IMR-90 (cell line): ENCODE data around the gene FAM3D. TPM values are rescaled to one million over a fixed set of nuclear protein-coding genes. Genes with fewer than 3 reads are reported as not detected.

ENCODE experiments used
- ATAC-seq: fragments of 200-7000 bp; cut with Tn5 transposase; 2 replicates; pipeline ENCODE4 v1.9.1; 2020; ENCODE audit warnings: low read depth, mild to moderate bottlenecking, moderate library complexity
- BruUV-seq: library from RNA; stranded (reverse); fragments of 400-500 nt; replicated peaks from 2 replicates; lab custom pipeline; 2021; lab: Mats Ljungman, UMichigan
- CTCF ChIA-PET: fragments of 300-600 bp; formaldehyde crosslinking; extraction: SDS; loops from one replicate; lab custom pipeline; 2021; ENCODE audit warnings: antibody characterized with exemption; lab: Yijun Ruan, JAX
- POLR2A ChIA-PET: fragments of 300-600 bp; sonication (Branson Sonifier 250); formaldehyde crosslinking; loops from one replicate; lab custom pipeline; 2022; ENCODE audit warnings: antibody characterized with exemption; ENCODE audit not compliant: unreplicated experiment; lab: Charles Lee
- DNase-seq: peaks from one replicate; pipeline ENCODE4 v3.0.0; 2013
- H2AFZ ChIP-seq: replicated peaks from 2 replicates; pipeline ENCODE3; 2013; ENCODE audit warnings: low read length, mild to moderate bottlenecking; ENCODE audit not compliant: poor library complexity
- H2AK5ac ChIP-seq: 2 replicates; pipeline ENCODE4 v1.6.1; 2013; ENCODE audit warnings: low read depth, low read length, inconsistent platforms
- H2AK9ac ChIP-seq: replicated peaks from 2 replicates; pipeline ENCODE3; 2013; ENCODE audit warnings: mild to moderate bottlenecking, low read depth, low read length, moderate library complexity; ENCODE audit not compliant: poor library complexity
- H2BK120ac ChIP-seq: 2 replicates; pipeline ENCODE4 v1.6.1; 2013; ENCODE audit warnings: low read depth, low read length, inconsistent platforms
- H2BK15ac ChIP-seq: 3 replicates; pipeline ENCODE4 v1.6.1; 2013; ENCODE audit warnings: low read depth, low read length, inconsistent platforms
- H2BK20ac ChIP-seq: 2 replicates; pipeline ENCODE4 v1.6.1; 2013; ENCODE audit warnings: low read depth, mild to moderate bottlenecking, inconsistent platforms, low read length, moderate library complexity
- H2BK5ac ChIP-seq: 2 replicates; pipeline ENCODE4 v1.6.1; 2013; ENCODE audit warnings: mild to moderate bottlenecking, low read depth, low read length, inconsistent platforms; ENCODE audit not compliant: poor library complexity, severe bottlenecking
- H3K14ac ChIP-seq: replicated peaks from 2 replicates; pipeline ENCODE4 v1.6.1; 2013; ENCODE audit warnings: low read depth, low read length, inconsistent platforms
- H3K18ac ChIP-seq: 2 replicates; pipeline ENCODE4 v1.6.1; 2013; ENCODE audit warnings: low read depth, low read length, control low read depth
- H3K23ac ChIP-seq: 2 replicates; pipeline ENCODE4 v1.6.1; 2013; ENCODE audit warnings: low read depth, low read length, inconsistent platforms
- H3K27ac ChIP-seq: 2 replicates; pipeline ENCODE4 v1.5.1; 2013; ENCODE audit warnings: mild to moderate bottlenecking, control low read depth, low read length; ENCODE audit not compliant: insufficient read depth
- H3K27me3 ChIP-seq: 2 replicates; pipeline ENCODE4 v1.6.1; 2013; ENCODE audit warnings: low read length; ENCODE audit not compliant: control insufficient read depth, insufficient read depth
- H3K36me3 ChIP-seq: 2 replicates; pipeline ENCODE4 v1.6.1; 2013; ENCODE audit warnings: low read length, mixed read lengths; ENCODE audit not compliant: control insufficient read depth, insufficient read depth
- H3K4ac ChIP-seq: 2 replicates; pipeline ENCODE4 v1.6.1; 2013; ENCODE audit warnings: low read depth, low read length, inconsistent platforms
- H3K4me1 ChIP-seq: 2 replicates; pipeline ENCODE4 v1.6.1; 2013; ENCODE audit warnings: low read length, mixed read lengths; ENCODE audit not compliant: control insufficient read depth, insufficient read depth
- H3K4me2 ChIP-seq: 2 replicates; pipeline ENCODE4 v1.6.1; 2013; ENCODE audit warnings: low read depth, mild to moderate bottlenecking, control low read depth, low read length, moderate library complexity
- H3K4me3 ChIP-seq: 2 replicates; pipeline ENCODE4 v1.5.1; 2013; ENCODE audit warnings: low read depth, mild to moderate bottlenecking, control low read depth, low read length, moderate library complexity; ENCODE audit not compliant: insufficient read depth
- H3K56ac ChIP-seq: 2 replicates; pipeline ENCODE4 v1.6.1; 2013; ENCODE audit warnings: low read length, inconsistent platforms; ENCODE audit not compliant: insufficient read depth; ENCODE audit errors: extremely low read depth
- H3K79me1 ChIP-seq, 2 experiments: 2 replicates each; pipeline ENCODE4 v1.6.1; 2013; ENCODE audit warnings: low read length in 2 of 2, inconsistent platforms in 1 of 2, low read depth in 1 of 2
- H3K9ac ChIP-seq: 2 replicates; pipeline ENCODE4 v1.6.1; 2013; ENCODE audit warnings: low read depth, low read length, control low read depth
- H3K9me1 ChIP-seq: 2 replicates; pipeline ENCODE4 v1.6.1; 2013; ENCODE audit warnings: low read length, inconsistent platforms; ENCODE audit not compliant: insufficient read depth
- H3K9me3 ChIP-seq: 2 replicates; pipeline ENCODE4 v1.6.1; 2013; ENCODE audit warnings: low read length; ENCODE audit not compliant: control insufficient read depth, insufficient read depth
- H4K20me1 ChIP-seq: 2 replicates; pipeline ENCODE4 v1.6.1; 2013; ENCODE audit warnings: low read length, inconsistent platforms; ENCODE audit not compliant: insufficient read depth
- H4K5ac ChIP-seq: 2 replicates; pipeline ENCODE4 v1.6.1; 2013; ENCODE audit warnings: mild to moderate bottlenecking, low read depth, low read length, control low read depth
- H4K8ac ChIP-seq, 2 experiments: 2 replicates each; pipeline ENCODE4 v1.6.1; 2013; ENCODE audit warnings: low read depth in 2 of 2, low read length in 2 of 2, control low read depth in 1 of 2, inconsistent platforms in 1 of 2
- H4K91ac ChIP-seq: 2 replicates; pipeline ENCODE4 v1.6.1; 2013; ENCODE audit warnings: low read depth, low read length, inconsistent platforms; ENCODE audit not compliant: insufficient read depth
- MAZ ChIP-seq: IDR thresholded peaks from 2 replicates; pipeline ENCODE4 v1.6.1; 2012; ENCODE audit warnings: low read depth, mild to moderate bottlenecking, low read length, improper control_type of control experiment, moderate library complexity, borderline replicate concordance
- RFX5 ChIP-seq: IDR thresholded peaks from 2 replicates; pipeline ENCODE4 v1.8.0; 2012; ENCODE audit warnings: low read depth, mild to moderate bottlenecking, low read length, moderate library complexity
- SMC3 ChIP-seq: fragments of 150-350 bp; IDR thresholded peaks from 2 replicates; pipeline ENCODE4 v1.6.1; 2016; ENCODE audit warnings: low read depth, mild to moderate bottlenecking, antibody characterized with exemption, low read length, moderate library complexity
- WGBS, 2 experiments: methylation state at CpG; one replicate each; pipeline versions ENCODE4 v1.1.5 to v1.1.7; 2013; ENCODE audit warnings: missing lambda C conversion rate in 2 of 2; ENCODE audit not compliant: insufficient read length in 1 of 2; ENCODE audit errors: extremely low coverage in 2 of 2; 5-methylcytosine and 5-hydroxymethylcytosine counted together
- dilution Hi-C: fragments of 300-500 bp; cut with HindIII; formaldehyde crosslinking; loops from one replicate; pipeline ENCODE4 v1.14.3; 2018; ENCODE audit warnings: low sequenced_read_pairs; ENCODE audit not compliant: unreplicated experiment
- in situ Hi-C: fragments of 300-500 bp; cut with MboI; formaldehyde crosslinking; loops from 3 replicates; pipeline ENCODE4 v1.14.3; 2019; ENCODE audit warnings: low sequenced_read_pairs, inconsistent platforms, mixed read lengths
- intact Hi-C: fragments of 100-400 bp; cut with micrococcal nuclease; formaldehyde crosslinking; loops from 2 replicates; pipeline ENCODE4 v1.10.0; 2022
- polyA plus RNA-seq, 3 experiments: library from polyadenylated mRNA; depleted of rRNA; stranded (reverse); fragments of >200 nt; gene quantifications; 2 replicates each; pipeline ENCODE4 v1.2.3, GENCODE V29; 2012; ENCODE audit warnings: low replicate concordance in 1 of 3
- total RNA-seq: library from RNA; depleted of rRNA; stranded (reverse); fragments of >200 nt; gene quantifications from 2 replicates; pipeline ENCODE4 v1.2.3, GENCODE V29; 2012
- TF ChIP-seq, protein P1 (sequence below): fragments of 150-350 bp; IDR thresholded peaks from 2 replicates; pipeline ENCODE4 v1.6.1; 2017; ENCODE audit warnings: mild to moderate bottlenecking, antibody characterized with exemption, low read length, low read depth
- TF ChIP-seq, protein P2 (sequence below): conservative IDR thresholded peaks from 2 replicates; pipeline ENCODE4 v1.5.1; 2012; ENCODE audit warnings: mild to moderate bottlenecking, low read depth, low read length, improper control_type of control experiment

The FAM3D gene
- total and polyA plus RNA-seq, 2 of the 4 experiments (the other 2 are of a cell fraction) = not detected

- Histone ChIP-seq H4K20me1 (no peaks in the 10 kb centered on the region), H3K4ac (no peak overlapping the region), H2BK15ac (no peak overlapping the region), H3K27me3 (no peaks in the 10 kb centered on the region), H3K23ac (no peak overlapping the region), H3K79me1 (no peaks in the 10 kb centered on the region), H3K4me1 (peaks cover 23% of the 10 kb centered on the region), H3K18ac (no peak overlapping the region), H2AK9ac (no peak overlapping the region), H3K56ac (no peak overlapping the region), H2BK5ac (no peak overlapping the region), H2AK5ac (no peak overlapping the region), H3K14ac (no peak overlapping the region), H2AFZ (no peak overlapping the region), H3K36me3 (no peaks in the 10 kb centered on the region), H2BK120ac (no peak overlapping the region), H3K9me3 (no peaks in the 10 kb centered on the region), H3K9me1 (peaks cover 11% of the 10 kb centered on the region; the same call in 1 of the 2 replicates), H2BK20ac (no peak overlapping the region), H3K4me3 (no peak overlapping the region), H3K4me2 (no peak overlapping the region), H4K91ac (no peak overlapping the region), H3K27ac (no peak overlapping the region), H4K5ac (no peak overlapping the region), H3K9ac (no peak overlapping the region), H4K8ac (no peak overlapping the region)
- ATAC-seq = no peak
- CTCF ChIA-PET = interaction anchor here (5.7 kb wide), 1 partner anchor 62 kb away, joined by 69 read pairs; no protein-coding TSS in a partner anchor
- BruUV-seq = no TSS peak
- in situ Hi-C loops = loop anchor here (25.0 kb wide), 1 partner anchor 1181 kb away; no protein-coding TSS in a partner anchor
- TF ChIP-seq, protein P1, sequence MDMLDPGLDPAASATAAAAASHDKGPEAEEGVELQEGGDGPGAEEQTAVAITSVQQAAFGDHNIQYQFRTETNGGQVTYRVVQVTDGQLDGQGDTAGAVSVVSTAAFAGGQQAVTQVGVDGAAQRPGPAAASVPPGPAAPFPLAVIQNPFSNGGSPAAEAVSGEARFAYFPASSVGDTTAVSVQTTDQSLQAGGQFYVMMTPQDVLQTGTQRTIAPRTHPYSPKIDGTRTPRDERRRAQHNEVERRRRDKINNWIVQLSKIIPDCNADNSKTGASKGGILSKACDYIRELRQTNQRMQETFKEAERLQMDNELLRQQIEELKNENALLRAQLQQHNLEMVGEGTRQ = no peak
- TF ChIP-seq, protein P2, sequence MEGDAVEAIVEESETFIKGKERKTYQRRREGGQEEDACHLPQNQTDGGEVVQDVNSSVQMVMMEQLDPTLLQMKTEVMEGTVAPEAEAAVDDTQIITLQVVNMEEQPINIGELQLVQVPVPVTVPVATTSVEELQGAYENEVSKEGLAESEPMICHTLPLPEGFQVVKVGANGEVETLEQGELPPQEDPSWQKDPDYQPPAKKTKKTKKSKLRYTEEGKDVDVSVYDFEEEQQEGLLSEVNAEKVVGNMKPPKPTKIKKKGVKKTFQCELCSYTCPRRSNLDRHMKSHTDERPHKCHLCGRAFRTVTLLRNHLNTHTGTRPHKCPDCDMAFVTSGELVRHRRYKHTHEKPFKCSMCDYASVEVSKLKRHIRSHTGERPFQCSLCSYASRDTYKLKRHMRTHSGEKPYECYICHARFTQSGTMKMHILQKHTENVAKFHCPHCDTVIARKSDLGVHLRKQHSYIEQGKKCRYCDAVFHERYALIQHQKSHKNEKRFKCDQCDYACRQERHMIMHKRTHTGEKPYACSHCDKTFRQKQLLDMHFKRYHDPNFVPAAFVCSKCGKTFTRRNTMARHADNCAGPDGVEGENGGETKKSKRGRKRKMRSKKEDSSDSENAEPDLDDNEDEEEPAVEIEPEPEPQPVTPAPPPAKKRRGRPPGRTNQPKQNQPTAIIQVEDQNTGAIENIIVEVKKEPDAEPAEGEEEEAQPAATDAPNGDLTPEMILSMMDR = no peak
- TF ChIP-seq SMC3 (no peak), RFX5 (no peak), MAZ (no peak)
- dilution Hi-C loops = no loop called here
- 60% methylated on average over 4 of the region's 4 CpGs; no CpG with 5 or more reads in 1 of the 2 experiments for WGBS, 2 experiments
- POLR2A ChIA-PET = interaction anchor here (0.5 kb wide), 1 partner anchor 64 kb away, joined by 6 read pairs; no protein-coding TSS in a partner anchor
- DNase-seq = no peak
- intact Hi-C loops = loop anchor here (2.0 kb wide), 2 partner anchors 71 to 141 kb away; no protein-coding TSS in a partner anchor
Observed at GRCh38 chr3:58631742-58632141, 34.8 kb downstream of the FAM3D start.
